Limb (tissue), 2 donors: Measurements from ENCODE around the gene EIF5AL1.
"Not testable (repeated sequence)": the region's sequence is repeated elsewhere in the genome, so short reads cannot be mapped to it uniquely, and the experiment has no call there.

ENCODE experiments used
- DNase-seq, 2 donors: peaks; one replicate each; pipeline ENCODE4 v3.0.0-alpha.2; 2016; ENCODE audit errors: extremely low spot score in 2 of 2

Gene EIF5AL1

DNA sequence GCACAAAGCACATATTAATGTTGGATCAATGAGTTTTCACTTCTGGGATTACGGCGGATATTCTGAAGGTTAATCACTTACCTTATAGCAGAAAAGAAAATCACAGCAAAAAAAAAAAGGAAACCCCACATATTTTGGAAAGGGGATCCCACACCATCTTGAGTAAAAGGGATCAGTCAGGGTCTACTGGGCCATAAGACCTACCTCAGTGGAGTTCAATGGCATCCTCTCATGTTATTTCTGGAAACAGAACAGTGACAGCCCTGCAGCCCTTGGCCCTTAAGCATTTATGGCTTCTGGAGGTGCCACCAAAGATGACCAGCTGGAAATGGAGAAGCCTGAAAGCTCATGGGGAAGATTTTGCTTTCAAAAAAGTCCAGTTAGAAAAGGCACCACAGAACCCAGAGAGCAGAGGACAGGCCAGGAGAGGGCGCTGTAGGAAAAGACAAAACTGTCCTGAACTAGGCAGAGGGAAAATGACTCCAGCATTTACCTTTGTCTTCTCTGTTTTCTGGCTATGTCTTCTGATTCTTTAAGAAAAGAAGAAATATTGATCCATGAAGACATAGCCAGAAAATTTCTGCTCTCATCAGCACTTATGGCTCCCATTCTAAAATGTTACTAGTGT, 2.9 kb upstream of the EIF5AL1 start:
- DNase-seq = not testable (repeated sequence)

- DNase-seq = not testable (repeated sequence)
Measured at GRCh38 chr10:79509934-79510508, 2.3 kb upstream of the EIF5AL1 start.

DNA sequence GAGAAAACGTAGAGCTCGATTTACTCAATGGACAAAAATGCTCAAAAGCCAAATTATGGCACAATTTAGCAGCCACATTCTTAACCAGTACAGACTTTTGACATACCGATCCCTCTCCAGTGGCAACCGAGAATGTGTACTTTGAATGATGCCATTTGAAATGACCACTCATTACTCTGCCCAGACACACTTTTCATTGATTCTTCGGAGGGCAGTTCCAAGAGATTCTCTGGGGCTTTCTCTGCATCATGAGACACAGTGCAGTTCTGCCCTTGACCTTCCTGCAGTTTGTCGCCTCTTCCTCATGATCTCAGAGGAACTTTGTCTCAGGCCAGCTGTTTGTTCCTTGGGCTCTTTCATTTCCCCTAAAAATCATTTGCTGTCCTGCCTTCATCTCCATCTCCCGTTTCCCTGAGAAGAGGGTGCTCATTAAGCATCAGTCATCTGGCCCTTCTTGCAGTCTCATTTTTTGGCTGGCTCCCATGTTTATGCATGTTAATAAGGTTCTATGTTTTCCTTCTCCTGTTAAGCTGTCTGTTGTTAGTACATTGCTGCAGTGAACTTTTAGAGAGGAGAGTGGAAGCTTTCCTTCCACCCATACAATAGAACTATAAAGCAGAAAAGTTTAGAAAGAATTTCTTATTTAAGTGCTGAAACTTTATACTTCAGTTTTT, 4.3 kb downstream of the EIF5AL1 start:
- DNase-seq = not testable (repeated sequence)

DNA sequence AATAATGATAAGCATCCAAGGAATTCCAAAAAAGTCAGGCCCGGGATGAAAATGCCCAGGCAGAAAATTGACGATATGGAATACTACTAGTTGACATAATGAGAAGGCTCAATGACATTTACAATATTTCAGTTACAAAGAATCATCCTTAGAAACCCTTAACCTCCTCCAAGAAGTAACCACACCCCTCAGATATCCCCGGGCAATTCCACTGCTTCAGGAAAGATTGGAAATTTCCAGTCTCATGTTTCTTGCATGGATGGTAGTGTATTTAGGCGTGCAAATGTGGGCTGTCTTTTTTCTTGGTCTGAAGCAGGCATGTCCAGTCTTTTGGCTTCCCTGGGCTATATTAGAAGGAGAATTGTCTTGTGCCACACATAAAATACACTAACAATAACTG, 5.2 kb downstream of the EIF5AL1 start:
- not testable (repeated sequence) for DNase-seq

- DNase-seq = not testable (repeated sequence)
Measured at GRCh38 chr10:79521751-79522150, 9.4 kb downstream of the EIF5AL1 start.

- not testable (repeated sequence) for DNase-seq
Measured at GRCh38 chr10:79522464-79522863, 10.1 kb downstream of the EIF5AL1 start.

GRCh38 chr10:79523157-79523853, 11.0 kb downstream of the EIF5AL1 start:
- DNase-seq = not testable (repeated sequence)

- DNase-seq = not testable (repeated sequence)
Measured at GRCh38 chr10:79525049-79525710, 12.8 kb downstream of the EIF5AL1 start.

DNA sequence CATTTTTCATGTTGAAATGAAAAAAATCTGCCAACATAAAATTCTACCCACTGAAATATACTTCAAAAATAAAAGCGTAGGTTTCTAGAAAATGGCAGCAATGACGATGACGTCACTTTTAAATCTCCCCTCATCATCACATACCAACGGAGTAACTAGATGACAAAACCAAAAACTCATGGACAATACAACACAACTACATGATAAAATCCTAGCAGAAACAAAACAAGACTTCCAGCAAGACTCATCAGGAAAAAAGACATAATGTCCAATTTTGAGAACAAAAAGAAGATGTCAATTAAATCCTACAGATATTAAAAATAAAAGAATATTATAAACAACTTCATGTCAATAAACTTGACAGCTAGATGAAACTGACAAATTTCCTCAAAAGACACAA, 15.9 kb downstream of the EIF5AL1 start:
- not testable (repeated sequence) for DNase-seq

GRCh38 chr10:79533142-79533902, 21.0 kb downstream of the EIF5AL1 start:
- DNase-seq = not testable (repeated sequence)

DNA sequence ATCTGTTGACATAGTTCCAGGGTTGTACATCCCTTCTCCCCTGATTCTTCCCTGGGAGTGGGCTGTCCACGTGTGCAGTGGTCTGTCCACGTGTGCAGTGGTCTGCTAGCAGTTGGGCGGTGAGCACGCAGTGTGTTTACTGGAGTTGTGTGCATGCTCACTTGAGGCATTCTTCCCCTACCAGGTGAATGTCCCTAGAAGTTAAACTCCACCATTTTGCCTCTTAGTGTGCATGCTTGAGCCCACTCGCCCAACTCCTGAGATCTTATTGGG, 21.5 kb downstream of the EIF5AL1 start:
- not testable (repeated sequence) for DNase-seq

DNA sequence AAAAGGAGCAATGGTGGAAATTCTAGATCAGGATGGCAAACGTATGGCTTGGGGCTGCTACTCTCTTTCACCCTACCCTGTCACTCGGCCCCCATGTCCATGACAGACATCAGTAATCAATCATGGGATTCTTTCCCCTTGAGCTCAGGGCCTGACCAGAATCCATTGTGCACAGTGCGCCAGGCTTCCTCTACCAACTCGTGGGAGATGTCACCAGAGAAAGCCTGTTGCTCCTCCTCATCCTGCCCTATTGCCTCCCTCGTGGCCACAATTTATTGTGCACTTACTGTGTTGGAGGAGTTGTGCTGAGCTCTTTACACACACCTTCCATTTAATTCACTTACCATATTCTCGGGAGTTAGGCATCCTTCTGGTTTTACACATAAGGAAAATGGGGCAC, 26.0 kb downstream of the EIF5AL1 start:
- DNase-seq = not testable (repeated sequence)

- not testable (repeated sequence) for DNase-seq
Measured at GRCh38 chr10:79540930-79541329, 28.6 kb downstream of the EIF5AL1 start.

GRCh38 chr10:79542626-79543025, 30.3 kb downstream of the EIF5AL1 start:
- DNase-seq = no peak

DNA sequence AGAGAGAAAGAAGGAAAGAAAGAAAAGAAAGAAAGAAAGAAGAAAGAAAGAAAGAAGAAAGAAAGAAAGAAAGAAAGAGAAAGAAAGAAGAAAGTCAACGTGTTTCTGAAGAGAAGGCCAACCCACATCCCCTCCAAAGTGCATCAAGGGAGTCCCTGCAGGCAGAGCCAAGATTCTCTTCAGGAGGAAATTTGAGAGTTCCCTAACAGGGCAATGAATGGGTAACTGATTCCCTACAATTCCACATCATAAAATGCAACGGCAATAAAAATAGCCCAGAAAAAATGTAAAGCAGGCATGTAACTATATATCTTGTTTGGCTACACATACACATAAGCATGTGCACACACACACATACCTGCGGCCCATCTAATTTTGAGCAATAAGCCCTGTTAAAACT, 32.1 kb downstream of the EIF5AL1 start:
- not testable (repeated sequence) for DNase-seq

GRCh38 chr10:79544926-79545659, 32.8 kb downstream of the EIF5AL1 start:
- not testable (repeated sequence) for DNase-seq

GRCh38 chr10:79547128-79547527, 34.8 kb downstream of the EIF5AL1 start:
- DNase-seq = not testable (repeated sequence)

DNA sequence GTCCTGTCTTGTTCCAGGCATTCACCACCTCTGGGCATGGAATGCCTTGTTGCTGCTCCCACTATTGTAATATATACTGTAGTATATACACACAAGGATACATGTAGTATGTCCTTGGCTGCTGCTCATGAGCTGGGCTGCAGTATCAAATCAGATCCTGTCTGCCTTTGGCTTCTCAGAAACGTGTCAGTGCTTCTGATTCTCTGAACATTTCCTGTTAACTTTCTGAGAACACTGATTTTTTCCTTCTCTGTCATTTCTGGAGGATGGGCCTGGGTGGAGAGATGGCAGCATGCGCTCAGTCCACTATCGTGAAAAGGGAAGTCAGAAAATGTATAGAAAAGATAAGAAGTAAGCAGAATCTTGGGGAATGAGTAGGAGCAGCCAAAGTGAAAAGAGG, 35.6 kb downstream of the EIF5AL1 start:
- DNase-seq = no peak

- DNase-seq = no peak
Measured at GRCh38 chr10:79552143-79552542, 39.8 kb downstream of the EIF5AL1 start.
